ENCODE results near the gene NTSR1.

Gene NTSR1

GRCh38 chr20:62759981-62760431 is 51.4 kb downstream of the NTSR1 start:
- no peak for DNase-seq

DNA sequence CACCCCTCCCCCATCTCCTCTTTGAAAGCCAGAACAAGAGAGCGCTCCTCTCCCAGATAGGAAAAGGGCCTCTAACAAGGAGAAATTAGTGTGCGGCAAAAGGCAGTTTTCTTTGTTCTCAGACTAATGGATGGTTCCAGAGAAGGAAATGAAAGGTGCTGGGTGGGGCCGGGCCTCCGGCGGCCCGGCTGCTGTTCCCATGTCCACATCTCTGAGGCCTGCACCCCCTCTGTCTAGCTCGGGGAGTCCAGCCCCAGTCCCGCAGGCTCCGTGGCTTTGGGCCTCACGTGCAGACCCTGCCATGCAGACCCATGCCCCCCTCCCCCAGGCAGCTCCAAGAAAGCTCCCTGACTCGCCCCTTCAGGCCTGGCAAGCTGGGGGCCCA is 51.8 kb downstream of the NTSR1 start:
- DNase-seq = no peak

DNA sequence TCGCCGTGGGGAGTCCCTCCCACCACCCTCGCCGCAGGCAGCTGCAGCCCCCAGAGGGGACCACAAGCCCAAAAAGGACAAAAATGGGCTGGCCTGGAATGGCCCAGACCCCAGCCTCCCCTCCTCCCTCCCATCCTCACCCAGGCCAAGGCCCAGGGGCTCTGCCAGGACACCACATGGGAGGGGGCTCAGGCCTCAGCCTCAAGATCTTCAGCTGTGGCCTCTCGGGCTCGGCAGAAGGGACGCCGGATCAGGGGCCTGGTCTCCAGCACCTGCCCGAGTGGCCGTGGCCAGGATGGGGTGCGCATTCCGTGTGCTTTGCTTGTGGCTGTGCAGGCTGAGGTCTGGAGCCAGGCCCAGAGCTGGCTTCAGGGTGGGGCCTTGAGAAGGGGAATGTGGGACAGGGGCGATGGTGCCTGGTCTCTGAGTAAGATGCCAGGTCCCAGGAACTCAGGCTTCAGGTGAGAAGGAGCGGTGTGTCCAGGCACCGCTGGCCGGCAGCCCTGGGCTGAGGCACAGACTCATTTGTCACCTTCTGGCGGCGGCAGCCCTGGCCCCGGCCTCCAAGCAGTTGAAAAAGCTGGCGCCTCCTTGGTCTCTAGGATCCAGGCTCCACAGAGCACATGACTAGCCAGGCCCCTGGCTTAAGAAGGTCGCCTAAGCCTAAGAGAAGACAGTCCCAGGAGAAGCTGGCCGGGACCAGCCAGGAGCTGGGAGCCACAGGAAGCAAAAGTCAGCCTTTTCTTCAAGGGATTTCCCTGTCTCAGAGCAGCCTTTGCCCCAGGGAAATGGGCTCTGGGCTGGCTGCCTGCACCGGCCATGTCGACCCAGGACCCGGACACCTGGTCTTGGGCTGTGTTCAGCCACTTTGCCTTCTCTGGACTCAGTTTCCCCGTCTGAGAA is 52.5 kb downstream of the NTSR1 start:
- DNase-seq = no peak

DNA sequence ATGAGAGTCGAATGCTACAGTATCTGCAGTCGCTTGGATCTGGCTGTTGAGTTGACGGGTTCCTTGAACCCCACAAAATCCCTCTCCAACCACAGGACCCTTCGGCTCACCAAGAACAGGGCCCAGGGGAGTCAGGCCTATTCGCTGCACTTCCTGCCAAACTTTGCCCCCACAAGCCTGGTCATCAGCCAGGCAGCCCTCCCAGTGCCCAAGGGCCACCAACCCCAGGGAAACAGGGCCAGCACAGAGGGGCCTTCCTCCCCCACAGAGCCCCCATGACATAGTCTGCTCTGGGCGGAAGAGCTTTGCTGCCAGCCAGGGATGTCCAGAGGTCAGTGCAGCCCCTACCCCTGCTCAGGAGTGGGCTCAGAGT is 53.1 kb downstream of the NTSR1 start:
- DNase-seq = no peak

- no peak for DNase-seq
These were observed 53.7 kb downstream of the NTSR1 start for GRCh38 chr20:62762376-62762775.

- DNase-seq = no peak
These were observed 54.2 kb downstream of the NTSR1 start for GRCh38 chr20:62762801-62763368.

DNA sequence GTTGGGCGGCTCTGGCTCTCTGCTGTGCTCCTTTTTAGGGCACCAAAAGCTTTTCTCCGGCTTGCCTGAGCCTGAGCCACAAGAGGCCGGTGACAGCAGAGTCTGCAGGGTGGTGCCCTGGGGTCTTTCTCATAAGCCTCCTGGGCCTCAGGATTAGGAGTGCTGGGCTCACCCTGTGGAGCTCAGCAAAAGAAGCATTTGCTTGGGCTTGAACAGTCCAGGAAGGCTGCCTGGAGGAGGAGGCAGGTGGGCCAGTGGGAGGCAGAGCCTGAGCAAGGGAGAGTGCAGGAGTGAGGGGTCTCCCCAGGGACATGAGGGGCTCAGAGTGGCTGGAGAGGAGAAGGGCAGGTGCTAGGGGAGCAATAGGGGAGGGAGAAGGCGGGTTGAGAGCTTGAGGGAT is 54.8 kb downstream of the NTSR1 start:
- DNase-seq = no peak

GRCh38 chr20:62764156-62764935 is 55.7 kb downstream of the NTSR1 start:
- DNase-seq = no peak

DNA sequence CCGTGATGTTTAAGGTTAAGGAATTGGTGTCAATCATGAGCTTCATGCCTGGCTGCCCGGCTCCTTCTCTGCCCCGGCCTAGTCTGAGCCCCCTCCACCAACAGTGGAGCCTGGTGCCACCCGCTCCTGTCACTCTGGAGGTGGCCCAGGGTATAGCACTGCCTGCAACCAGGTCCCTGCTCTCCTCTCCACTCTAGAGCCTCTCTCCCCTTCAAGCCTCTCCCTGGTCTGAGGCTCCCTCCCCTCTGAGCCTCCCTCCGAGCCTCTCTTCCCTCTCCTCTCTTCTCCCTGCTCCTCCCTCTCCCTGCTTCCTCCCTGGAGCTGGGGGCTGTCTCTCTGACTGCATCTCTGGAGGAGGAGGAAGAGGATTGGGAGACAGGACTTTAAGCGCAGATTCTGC is 56.4 kb downstream of the NTSR1 start:
- no peak for DNase-seq

DNA sequence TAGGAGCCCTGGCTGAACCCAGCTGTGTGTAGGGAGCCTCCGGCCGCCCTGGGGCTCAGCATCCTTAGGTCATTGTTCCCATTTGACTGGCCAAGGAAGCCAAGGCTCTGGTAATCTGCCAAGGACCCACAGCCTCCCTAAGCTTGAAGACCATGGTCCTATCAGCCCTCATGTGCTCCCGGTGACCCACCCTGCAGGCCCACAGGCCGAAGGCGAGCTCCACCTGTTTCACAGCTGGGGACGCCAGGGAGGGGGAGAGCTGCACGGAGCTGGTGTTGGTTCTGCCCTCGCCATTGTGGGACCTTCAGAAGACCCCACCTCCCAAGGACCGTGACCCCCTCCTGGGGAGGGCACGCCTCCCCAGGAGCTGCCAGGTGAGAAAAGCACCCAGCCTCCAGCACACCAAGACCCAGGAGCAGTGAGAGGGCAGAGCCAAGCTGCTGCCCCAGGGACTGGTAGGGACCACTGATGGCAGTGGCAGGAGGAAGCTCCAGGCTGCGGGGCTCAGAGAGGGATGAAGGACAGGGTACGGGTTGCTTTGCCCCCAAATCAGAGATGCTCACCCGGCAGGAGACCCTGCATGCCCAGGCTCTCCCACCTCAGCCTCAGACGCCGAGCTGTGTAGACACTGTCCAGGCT is 56.9 kb downstream of the NTSR1 start:
- DNase-seq = no peak

DNA sequence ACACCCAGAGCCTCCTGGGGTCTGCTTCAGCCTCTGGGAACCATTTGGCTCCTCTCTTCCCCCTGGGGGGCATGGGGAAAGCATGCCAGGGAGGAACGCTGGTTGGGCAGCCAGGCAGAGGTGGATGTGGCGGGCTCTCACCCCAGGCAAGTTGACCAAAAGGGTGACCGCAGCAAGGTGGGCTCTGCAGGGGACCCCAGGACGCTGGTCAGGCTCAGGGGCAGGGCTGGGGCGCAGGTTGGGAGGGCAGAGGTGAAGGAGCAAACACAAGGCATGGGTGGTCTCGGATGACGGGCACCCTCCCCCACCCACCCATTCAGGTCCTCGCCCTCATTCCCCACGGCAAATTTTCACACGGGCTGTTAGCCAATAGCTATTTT is 57.4 kb downstream of the NTSR1 start:
- DNase-seq = no peak

- no peak for DNase-seq
These were observed 58.1 kb downstream of the NTSR1 start for GRCh38 chr20:62766716-62767115.

- DNase-seq = no peak
These were observed 59.6 kb downstream of the NTSR1 start for GRCh38 chr20:62768234-62768546.

- DNase-seq = no peak
These were observed 60.1 kb downstream of the NTSR1 start for GRCh38 chr20:62768551-62769287.

DNA sequence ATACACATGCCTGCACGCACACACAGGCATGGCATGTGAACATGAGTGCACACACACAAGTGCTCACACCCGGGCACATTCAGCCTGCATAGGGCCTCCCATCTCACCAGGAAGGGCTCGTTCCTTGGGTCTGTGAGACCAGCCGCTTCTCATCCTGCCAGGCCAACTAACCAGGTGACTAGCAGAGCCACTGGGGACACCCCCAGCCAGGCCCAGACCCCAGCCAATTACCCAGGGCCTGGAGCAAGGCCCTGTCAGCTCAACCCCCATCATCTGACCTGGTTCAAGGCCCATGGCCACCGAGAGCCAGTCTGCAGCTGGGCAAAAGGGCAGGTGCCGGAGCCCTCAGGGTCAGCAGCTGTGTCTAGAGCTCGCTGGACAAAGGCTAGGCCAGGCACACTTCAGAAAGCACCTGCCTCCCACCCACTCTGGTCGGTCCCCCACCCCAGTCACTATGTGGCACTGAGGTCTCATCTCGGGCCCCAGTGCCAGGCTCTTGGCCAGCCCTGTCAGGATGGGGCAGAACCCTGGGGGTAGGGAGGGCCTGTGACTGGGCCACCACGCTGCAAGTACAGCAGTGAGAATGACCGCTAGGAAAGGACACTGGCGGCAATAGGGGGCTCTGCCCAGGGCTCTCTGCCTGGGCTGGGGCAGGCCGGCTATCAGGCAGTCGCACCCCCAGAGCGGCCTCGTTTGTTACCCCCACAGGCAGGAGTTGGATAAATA is 60.9 kb downstream of the NTSR1 start:
- no peak for DNase-seq

DNA sequence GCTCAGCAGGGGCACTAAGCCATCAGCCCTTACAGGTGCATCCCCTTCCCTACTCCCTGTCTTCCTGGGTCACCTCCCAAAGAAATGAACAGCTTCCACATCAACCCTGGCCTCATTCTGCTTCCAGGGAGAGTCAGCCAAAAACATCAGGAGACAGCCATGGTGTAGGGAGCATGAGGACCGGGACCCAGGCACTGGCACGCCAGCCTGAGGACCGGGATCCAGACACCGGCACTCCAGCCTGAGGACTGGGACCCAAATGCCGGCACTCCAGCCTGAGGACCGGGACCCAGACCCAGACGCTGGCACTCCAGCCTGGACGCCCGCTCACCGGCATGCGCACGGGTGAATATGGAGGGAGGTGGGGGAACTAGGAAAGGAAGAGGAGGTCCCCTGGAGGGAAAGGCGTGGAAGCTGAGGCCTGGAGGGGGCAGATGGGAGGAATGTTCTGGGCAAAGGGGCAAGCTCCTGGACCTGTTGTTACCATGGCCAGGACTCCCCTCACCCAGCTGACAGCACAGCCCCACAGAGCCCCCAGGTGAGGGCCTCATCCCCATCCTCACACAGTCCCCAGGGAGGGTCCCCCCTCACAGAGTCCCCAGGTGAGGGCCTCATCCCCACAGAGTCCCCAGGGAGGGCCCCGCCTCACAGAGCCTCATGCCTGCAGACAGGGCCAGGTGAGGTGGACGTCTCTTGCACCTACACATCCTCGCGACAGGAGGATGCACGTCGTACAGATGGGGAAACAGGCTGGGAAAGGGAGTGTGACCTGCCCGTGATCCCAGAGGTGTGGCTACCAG is 61.7 kb downstream of the NTSR1 start:
- DNase-seq = no peak

- DNase-seq = no peak
These were observed 62.3 kb downstream of the NTSR1 start for GRCh38 chr20:62770916-62771315.

- DNase-seq = no peak
These were observed 62.9 kb downstream of the NTSR1 start for GRCh38 chr20:62771396-62772102.

DNA sequence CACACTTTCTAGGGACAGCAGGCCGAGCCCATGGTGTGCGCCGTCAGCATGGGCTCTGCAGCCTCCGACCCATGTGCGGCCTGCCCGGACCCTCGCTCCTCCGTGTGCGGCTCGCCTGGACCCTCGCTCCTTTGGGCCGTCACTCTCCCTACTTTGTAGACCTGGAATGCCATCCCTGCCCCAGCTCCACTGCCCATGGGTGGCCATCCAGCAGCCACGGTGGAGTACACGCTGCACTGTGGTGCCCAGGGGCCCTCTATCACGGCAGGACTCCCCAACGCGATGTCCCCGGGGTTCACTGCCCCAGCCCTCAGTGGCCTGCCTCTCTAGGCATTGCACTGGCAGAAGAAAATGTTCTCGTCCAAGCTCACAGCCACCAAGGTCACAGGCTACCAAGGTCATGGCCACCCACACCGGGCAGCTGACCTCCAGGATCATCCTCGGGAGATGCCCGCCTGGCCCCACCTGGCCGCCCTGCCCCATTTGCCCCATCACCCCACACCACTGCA is 63.5 kb downstream of the NTSR1 start:
- DNase-seq = no peak

DNA sequence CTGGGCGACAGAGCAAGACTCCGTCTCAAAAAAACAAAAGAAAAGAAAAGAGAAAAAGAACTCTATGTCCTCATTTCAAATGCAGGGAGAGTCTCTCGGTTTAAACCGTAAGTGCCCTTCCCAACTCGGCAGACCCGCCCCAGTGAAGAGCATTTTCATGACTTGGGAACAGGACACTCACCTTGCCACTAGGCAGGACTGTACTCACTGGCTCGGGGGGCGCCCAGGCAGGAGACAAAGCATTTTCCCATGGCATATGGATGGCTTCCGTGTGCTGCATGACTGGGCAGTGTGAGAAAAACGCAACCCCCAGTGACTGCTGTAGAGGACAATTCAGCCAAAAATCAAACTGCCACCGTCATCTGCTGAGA is 64.0 kb downstream of the NTSR1 start:
- DNase-seq = no peak

Data from inflammatory macrophage (primary cell).